ENCODE results near the gene PPP6R2.
"Not testable (repeated sequence)": the region's sequence is repeated elsewhere in the genome, so short reads cannot be mapped to it uniquely, and the experiment has no call there.

The PPP6R2 gene

GRCh38 chr22:50339945-50340879 lies 2.9 kb upstream of the PPP6R2 start:
- no peak for DNase-seq (ENCODE audit: low read depth in 4 of 4, low spot score in 1 of 4)

- peak; percentile 78 to 96 (median 87) for DNase-seq (ENCODE audit: low read depth in 4 of 4, low spot score in 1 of 4)
Measured at GRCh38 chr22:50341977-50342650, 1.0 kb upstream of the PPP6R2 start.

- DNase-seq (ENCODE audit: low read depth in 4 of 4, low spot score in 1 of 4) = no peak
Measured at GRCh38 chr22:50343541-50343935, 411 bp downstream of the PPP6R2 start.

DNA sequence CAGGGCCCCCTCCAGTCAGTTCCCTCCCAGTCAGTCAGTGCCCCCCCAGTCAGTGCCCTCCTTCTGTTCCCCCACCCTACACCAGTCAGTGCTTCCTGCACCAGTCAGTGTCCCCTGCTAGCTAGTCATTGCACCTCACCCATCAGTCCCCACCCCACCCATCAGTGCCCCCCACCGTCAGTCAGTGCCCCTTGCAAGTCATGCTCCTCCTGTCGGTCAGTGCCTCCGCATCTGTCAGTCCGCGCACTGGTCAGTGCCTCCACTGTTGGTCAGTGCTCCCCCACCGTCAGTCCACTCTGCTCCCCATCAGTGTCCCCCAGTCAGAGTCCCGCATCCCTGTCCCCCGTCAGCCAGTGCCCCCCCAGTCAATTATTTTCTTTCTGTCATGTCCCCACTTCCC lies 3.3 kb downstream of the PPP6R2 start:
- DNase-seq (ENCODE audit: low read depth in 4 of 4, low spot score in 1 of 4) = no peak

GRCh38 chr22:50347157-50347556 lies 4.0 kb downstream of the PPP6R2 start:
- DNase-seq (ENCODE audit: low read depth in 4 of 4, low spot score in 1 of 4) = no peak

- DNase-seq (ENCODE audit: low read depth in 4 of 4, low spot score in 1 of 4) = no peak
Measured at GRCh38 chr22:50348058-50348457, 4.9 kb downstream of the PPP6R2 start.

DNA sequence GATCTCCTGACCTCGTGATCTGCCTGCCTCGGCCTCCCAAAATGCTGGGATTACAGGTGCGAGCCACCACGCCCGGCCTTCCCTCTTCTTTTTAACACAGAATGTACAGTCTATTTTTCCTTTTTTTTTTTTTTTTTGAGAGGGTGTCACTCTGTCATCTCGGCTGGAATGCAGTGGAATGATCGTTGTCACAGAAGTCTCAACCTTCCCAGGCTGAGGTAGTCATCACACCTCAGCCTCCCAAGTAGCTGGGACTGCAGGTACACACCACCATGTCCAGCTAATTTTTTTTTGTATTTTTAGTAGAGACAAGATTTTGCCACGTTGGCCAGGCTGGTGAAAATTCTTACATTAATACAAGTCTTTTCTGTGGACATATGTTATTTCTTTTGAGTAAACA lies 13.1 kb downstream of the PPP6R2 start:
- DNase-seq (ENCODE audit: low read depth in 4 of 4, low spot score in 1 of 4) = no peak

GRCh38 chr22:50357222-50357621 lies 14.1 kb downstream of the PPP6R2 start:
- no peak for DNase-seq (ENCODE audit: low read depth in 4 of 4, low spot score in 1 of 4)

DNA sequence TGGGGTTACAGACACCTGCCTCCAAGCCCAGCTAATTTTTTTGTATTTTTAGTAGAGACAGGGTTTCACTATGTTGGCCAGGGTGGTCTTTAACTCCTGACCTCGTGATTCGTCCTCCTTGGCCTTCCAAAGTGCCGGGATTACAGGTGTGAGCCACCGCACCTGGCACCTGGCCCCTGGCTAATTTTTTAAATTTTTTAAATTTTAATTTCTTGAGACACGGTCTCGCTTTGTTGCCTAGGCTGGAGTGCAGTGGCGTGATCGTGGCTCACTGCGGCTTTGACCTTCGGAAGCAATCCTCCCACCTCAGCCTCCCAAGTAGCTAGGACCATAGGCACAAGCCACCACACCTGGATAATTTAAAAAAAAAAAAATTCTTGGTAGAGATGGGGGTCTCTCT lies 14.6 kb downstream of the PPP6R2 start:
- DNase-seq (ENCODE audit: low read depth in 4 of 4, low spot score in 1 of 4) = no peak

DNA sequence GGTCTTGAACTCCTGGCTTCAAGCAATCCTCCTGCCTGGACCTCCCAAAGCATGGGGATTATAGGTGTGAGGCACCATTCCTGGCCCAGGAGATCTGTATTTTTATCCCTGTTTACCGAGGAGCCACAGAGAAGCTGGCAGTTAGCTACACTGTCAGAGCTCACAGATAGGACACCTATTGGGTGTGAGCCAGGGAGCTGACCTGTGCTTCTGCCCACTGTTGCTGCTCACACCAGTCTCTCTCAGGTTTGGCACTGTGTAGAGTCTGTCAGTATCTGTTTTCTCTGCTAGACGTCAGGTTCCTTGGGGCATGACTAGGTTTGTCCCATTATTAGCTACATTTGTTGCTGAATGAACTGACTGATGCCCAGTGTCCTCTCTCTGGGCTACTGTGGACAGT lies 17.5 kb downstream of the PPP6R2 start:
- DNase-seq (ENCODE audit: low read depth in 4 of 4, low spot score in 1 of 4) = no peak

- DNase-seq (ENCODE audit: low read depth in 4 of 4, low spot score in 1 of 4) = no peak
Measured at GRCh38 chr22:50361222-50361621, 18.1 kb downstream of the PPP6R2 start.

GRCh38 chr22:50361688-50362087 lies 18.6 kb downstream of the PPP6R2 start:
- DNase-seq (ENCODE audit: low read depth in 4 of 4, low spot score in 1 of 4) = no peak

DNA sequence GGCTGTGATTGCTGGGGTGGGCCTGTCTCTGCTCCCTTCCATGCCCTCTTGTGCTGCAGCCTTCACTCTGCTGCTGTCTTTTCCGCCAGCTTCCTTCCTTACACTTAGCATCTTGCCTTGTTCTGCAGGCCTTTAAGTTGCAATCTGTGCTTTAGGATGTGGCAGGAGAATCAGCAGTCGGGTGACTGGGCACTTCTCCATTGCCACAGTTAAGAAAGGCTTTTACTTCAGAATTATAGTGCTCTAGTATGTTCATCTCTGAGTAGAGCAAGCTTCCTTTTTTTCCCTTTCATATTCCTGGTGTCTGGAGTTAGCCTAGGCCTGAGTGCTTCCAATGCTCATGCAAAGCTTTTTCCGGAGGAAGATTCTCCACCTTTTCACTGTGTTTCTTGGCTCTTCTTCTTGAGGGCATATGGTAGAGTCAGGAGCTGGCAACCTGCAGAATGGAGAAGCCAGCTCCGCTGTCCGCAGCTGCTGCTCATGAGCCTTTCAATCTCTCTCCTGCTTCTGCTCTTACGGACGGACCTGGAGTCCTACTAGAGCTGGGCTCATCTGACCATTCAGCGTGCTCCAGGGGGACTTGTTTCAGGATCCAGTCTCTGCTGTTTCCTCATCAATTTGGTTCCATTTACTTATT lies 20.2 kb downstream of the PPP6R2 start:
- no peak for DNase-seq (ENCODE audit: low read depth in 4 of 4, low spot score in 1 of 4)

DNA sequence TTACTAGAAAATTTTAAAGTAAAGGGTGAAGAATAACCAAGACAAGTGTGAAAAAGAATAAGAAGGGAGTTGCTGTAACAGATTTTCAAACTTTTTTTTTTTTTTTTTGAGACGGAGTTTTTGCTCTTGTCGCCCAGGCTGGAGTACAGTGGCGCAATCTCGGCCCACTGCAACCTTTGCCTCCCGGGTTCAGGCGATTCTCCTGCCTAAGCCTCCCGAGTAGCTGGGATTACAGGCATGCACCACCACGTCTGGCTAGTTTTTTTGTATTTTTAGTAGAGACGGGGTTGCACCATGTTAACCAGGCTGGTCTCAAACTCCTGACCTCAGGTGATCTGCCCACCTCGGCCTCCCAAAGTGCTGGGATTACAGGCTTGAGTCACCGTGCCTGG lies 20.7 kb downstream of the PPP6R2 start:
- DNase-seq (ENCODE audit: low read depth in 4 of 4, low spot score in 1 of 4) = not testable (repeated sequence)

DNA sequence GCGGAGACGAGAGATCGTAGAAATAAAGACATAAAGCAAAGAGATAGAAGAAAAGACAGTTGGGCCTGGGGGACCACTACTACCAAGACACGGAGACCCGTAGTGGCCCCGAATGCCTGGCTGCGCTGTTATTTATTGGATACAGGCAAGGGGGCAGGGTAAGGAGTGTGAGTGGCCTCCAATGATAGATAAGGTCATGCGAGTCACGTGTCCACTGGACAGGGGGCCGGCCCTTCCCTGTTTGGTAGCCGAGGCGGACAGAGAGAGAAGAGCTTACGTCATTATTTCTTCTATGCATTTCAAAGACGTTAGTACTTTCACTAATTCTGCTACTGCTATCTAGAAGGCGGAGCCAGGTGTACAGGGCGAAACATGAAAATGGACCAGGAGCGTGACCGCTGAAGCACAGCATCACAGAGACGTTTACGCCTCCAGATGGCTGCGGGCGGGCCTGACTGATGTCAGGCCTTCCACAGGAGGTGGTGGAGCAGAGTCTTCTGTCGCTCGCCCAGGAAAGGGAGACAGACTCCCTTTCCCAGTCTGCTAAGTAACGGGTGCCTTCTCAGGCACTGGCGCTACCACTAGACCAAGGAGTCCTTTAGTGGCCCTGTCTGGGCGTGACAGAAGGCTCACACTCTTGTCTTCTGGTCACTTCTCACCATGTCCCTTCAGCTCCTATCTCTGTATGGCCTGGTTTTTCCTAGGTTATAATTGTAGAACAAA lies 24.8 kb downstream of the PPP6R2 start:
- DNase-seq (ENCODE audit: low read depth in 4 of 4, low spot score in 1 of 4) = no peak

- DNase-seq (ENCODE audit: low read depth in 4 of 4, low spot score in 1 of 4) = no peak
Measured at GRCh38 chr22:50371101-50371648, 28.0 kb downstream of the PPP6R2 start.

GRCh38 chr22:50376085-50376651 lies 33.0 kb downstream of the PPP6R2 start:
- DNase-seq (ENCODE audit: low read depth in 4 of 4, low spot score in 1 of 4) = no peak

DNA sequence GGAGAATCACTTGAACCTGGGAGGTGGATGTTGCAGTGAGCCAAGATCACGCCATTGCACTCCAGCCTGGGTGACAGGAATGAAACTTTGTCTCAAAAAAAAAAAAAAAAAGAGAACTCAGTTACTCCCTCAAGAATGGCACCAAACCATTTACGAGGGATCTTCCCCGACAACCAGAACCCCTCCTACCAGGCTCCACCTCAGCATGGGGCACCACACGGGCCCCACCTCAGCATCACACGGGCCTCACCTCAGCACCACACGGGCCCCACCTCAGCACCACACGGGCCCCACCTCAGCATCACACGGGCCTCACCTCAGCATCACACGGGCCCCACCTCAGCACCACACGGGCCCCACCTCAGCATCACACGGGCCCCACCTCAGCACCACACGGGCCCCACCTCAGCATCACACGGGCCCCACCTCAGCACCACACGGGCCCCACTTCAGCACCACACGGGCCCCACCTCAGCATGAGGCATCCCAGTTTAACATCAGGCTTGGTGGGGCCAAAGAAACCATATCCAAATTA lies 38.0 kb downstream of the PPP6R2 start:
- not testable (repeated sequence) for DNase-seq (ENCODE audit: low read depth in 4 of 4, low spot score in 1 of 4)

GRCh38 chr22:50396751-50397370 lies 53.7 kb downstream of the PPP6R2 start:
- DNase-seq (ENCODE audit: low read depth in 4 of 4, low spot score in 1 of 4) = no peak

Measured in stimulated activated CD4-positive, alpha-beta T cell treated with anti-CD3 and anti-CD28 coated beads, Interleukin-1b, Interleukin-23, amount 100 ng/mL, for 24 hours (primary cell).